H1 (cell line): ENCODE results near the gene PTPRG. TPM values are rescaled to one million over a fixed set of nuclear protein-coding genes. Genes with fewer than 3 reads are reported as not detected.

Experiments used
- CTCF ChIA-PET: fragments of 300-600 bp; sonication (Branson Sonifier 250); formaldehyde crosslinking; loops from one replicate; lab custom pipeline; 2021; ENCODE audit not compliant: partially characterized antibody; lab: Charles Lee
- POLR2A ChIA-PET: fragments of 300-600 bp; sonication (Branson Sonifier 250); formaldehyde crosslinking; loops from one replicate; lab custom pipeline; 2021; ENCODE audit warnings: inconsistent platforms; ENCODE audit not compliant: partially characterized antibody; lab: Charles Lee
- DNase-seq, 2 experiments: peaks; one replicate each; pipeline versions ENCODE4 v3.0.0 to v3.0.0-alpha.2; 2010 to 2022; ENCODE audit warnings: low spot score in 2 of 2, low read depth in 1 of 2, mixed read lengths in 1 of 2
- FAIRE-seq: peaks from 2 replicates; lab custom pipeline; 2011; peaks lifted over from hg19 to GRCh38; lab: Jason Lieb, UNC
- H2AFZ ChIP-seq: 2 replicates; pipeline ENCODE4 v1.8.1; 2012; ENCODE audit warnings: low read length, inconsistent platforms
- H2AK5ac ChIP-seq: 2 replicates; pipeline ENCODE4 v1.6.1; 2013; ENCODE audit warnings: low read depth, low read length
- H2BK120ac ChIP-seq: replicated peaks from 2 replicates; pipeline ENCODE3; 2013; ENCODE audit warnings: low read depth, low read length, inconsistent platforms
- H2BK12ac ChIP-seq: 2 replicates; pipeline ENCODE4 v1.6.1; 2013; ENCODE audit warnings: low read depth, low read length
- H2BK15ac ChIP-seq: 2 replicates; pipeline ENCODE4 v1.6.1; 2013; ENCODE audit warnings: low read length
- H2BK20ac ChIP-seq: 2 replicates; pipeline ENCODE4 v1.6.1; 2013; ENCODE audit warnings: low read length
- H2BK5ac ChIP-seq: 2 replicates; pipeline ENCODE4 v1.6.1; 2013; ENCODE audit warnings: low read depth, low read length
- H3K14ac ChIP-seq: 2 replicates; pipeline ENCODE4 v1.6.1; 2013; ENCODE audit warnings: inconsistent platforms; ENCODE audit not compliant: insufficient read length
- H3K18ac ChIP-seq: 2 replicates; pipeline ENCODE4 v1.6.1; 2013; ENCODE audit warnings: low read length; ENCODE audit errors: extremely low read depth
- H3K23ac ChIP-seq: 2 replicates; pipeline ENCODE4 v1.6.1; 2013; ENCODE audit warnings: inconsistent platforms; ENCODE audit not compliant: insufficient read length
- H3K23me2 ChIP-seq: 2 replicates; pipeline ENCODE4 v1.6.1; 2013; ENCODE audit warnings: low read depth, low read length
- H3K27ac ChIP-seq: 2 replicates; pipeline ENCODE4 v1.6.1; 2011; ENCODE audit warnings: low read depth, low read length, inconsistent platforms
- H3K27me3 ChIP-seq, 4 experiments: replicated peaks in 1 of 4; 1 replicate in 1 of 4; 2 replicates in 3 of 4; pipeline versions ENCODE4 v1.6.1 to v1.8.1; 2011 to 2013; ENCODE audit warnings: low read length in 3 of 4, mild to moderate bottlenecking in 3 of 4, inconsistent platforms in 2 of 4, mixed read lengths in 2 of 4, moderate library complexity in 1 of 4; ENCODE audit not compliant: control insufficient read depth in 3 of 4, insufficient read depth in 3 of 4; ENCODE audit errors: extremely low read depth in 1 of 4
- H3K36me3 ChIP-seq, 4 experiments: 2 replicates each; pipeline versions ENCODE4 v1.6.1 to v1.8.1; 2011 to 2013; ENCODE audit warnings: mild to moderate bottlenecking in 4 of 4, low read length in 3 of 4, moderate library complexity in 2 of 4, control low read depth in 1 of 4, inconsistent platforms in 1 of 4; ENCODE audit not compliant: insufficient read depth in 4 of 4, control insufficient read depth in 2 of 4
- H3K4ac ChIP-seq: replicated peaks from 2 replicates; pipeline ENCODE3; 2013; ENCODE audit warnings: low read length, low read depth, mixed read lengths, inconsistent platforms; ENCODE audit not compliant: insufficient read length
- H3K4me1 ChIP-seq, 4 experiments: replicated peaks in 1 of 4; 1 replicate in 1 of 4; 2 replicates in 3 of 4; pipeline versions ENCODE4 v1.6.1 to v1.8.1; 2011 to 2013; ENCODE audit warnings: low read length in 3 of 4, inconsistent platforms in 2 of 4, mixed read lengths in 1 of 4; ENCODE audit not compliant: insufficient read depth in 4 of 4, control insufficient read depth in 3 of 4
- H3K4me2 ChIP-seq, 2 experiments: 2 replicates each; pipeline versions ENCODE4 v1.6.1 to v1.8.1; 2011 to 2013; ENCODE audit warnings: low read depth in 2 of 2, low read length in 2 of 2, control low read depth in 1 of 2, inconsistent platforms in 1 of 2, mild to moderate bottlenecking in 1 of 2; ENCODE audit not compliant: insufficient read depth in 1 of 2
- H3K4me3 ChIP-seq, 4 experiments: fragments of 200-600, 300-600 bp in 1 of 4; sonication (generic), shearing (Covaris generic), sonication (Bioruptor Twin) in 1 of 4; 2 replicates each; pipeline versions ENCODE4 v1.5.1 to v1.8.1; 2011 to 2016; ENCODE audit warnings: low read length in 4 of 4, low read depth in 3 of 4, control low read depth in 2 of 4, inconsistent platforms in 2 of 4, mild to moderate bottlenecking in 2 of 4, mixed read lengths in 1 of 4, moderate library complexity in 1 of 4; ENCODE audit not compliant: insufficient read depth in 2 of 4; ENCODE audit errors: extremely low read depth in 1 of 4
- H3K56ac ChIP-seq: replicated peaks from 2 replicates; pipeline ENCODE3; 2013; ENCODE audit warnings: low read depth, mild to moderate bottlenecking, mixed read lengths, low read length, inconsistent platforms; ENCODE audit not compliant: insufficient read length
- H3K79me1 ChIP-seq: 2 replicates; pipeline ENCODE4 v1.6.1; 2013; ENCODE audit warnings: low read depth, low read length, control low read depth
- H3K79me2 ChIP-seq, 2 experiments: 2 replicates each; pipeline versions ENCODE4 v1.6.1 to v1.8.1; 2012 to 2013; ENCODE audit warnings: low read length in 2 of 2, mild to moderate bottlenecking in 2 of 2, inconsistent platforms in 1 of 2; ENCODE audit not compliant: insufficient read depth in 2 of 2, control insufficient read depth in 1 of 2
- H3K9ac ChIP-seq, 4 experiments: replicated peaks in 1 of 4; 1 replicate in 1 of 4; 2 replicates in 3 of 4; pipeline versions ENCODE4 v1.6.1 to v1.8.1; 2011 to 2013; ENCODE audit warnings: low read depth in 3 of 4, low read length in 3 of 4, control low read depth in 2 of 4, mild to moderate bottlenecking in 2 of 4, moderate library complexity in 2 of 4, inconsistent platforms in 1 of 4; ENCODE audit errors: extremely low read depth in 1 of 4
- H3K9me3 ChIP-seq, 2 experiments: 2 replicates each; pipeline versions ENCODE4 v1.6.1 to v1.8.1; 2012 to 2013; ENCODE audit warnings: mild to moderate bottlenecking in 2 of 2, moderate library complexity in 2 of 2, control low read depth in 1 of 2, inconsistent platforms in 1 of 2, low read depth in 1 of 2, low read length in 1 of 2, mixed read lengths in 1 of 2; ENCODE audit not compliant: insufficient read depth in 2 of 2
- H4K20me1 ChIP-seq, 2 experiments: replicated peaks in 1 of 2; 2 replicates each; pipeline versions ENCODE3 to v1.8.1; 2011 to 2013; ENCODE audit warnings: inconsistent platforms in 2 of 2, low read length in 2 of 2, mild to moderate bottlenecking in 1 of 2; ENCODE audit not compliant: insufficient read depth in 2 of 2, control insufficient read depth in 1 of 2
- H4K5ac ChIP-seq: 2 replicates; pipeline ENCODE4 v1.6.1; 2013; ENCODE audit warnings: low read length, low read depth, mixed read lengths, inconsistent platforms; ENCODE audit not compliant: insufficient read length
- H4K8ac ChIP-seq: 2 replicates; pipeline ENCODE4 v1.8.0; 2013; ENCODE audit warnings: mild to moderate bottlenecking, moderate library complexity, low read length, inconsistent platforms; ENCODE audit not compliant: insufficient read depth; ENCODE audit errors: extremely low read depth
- H4K91ac ChIP-seq: replicated peaks from 2 replicates; pipeline ENCODE3; 2013; ENCODE audit warnings: low read length, mixed read lengths, inconsistent platforms; ENCODE audit not compliant: insufficient read length
- ATF3 ChIP-seq: IDR thresholded peaks from 2 replicates; pipeline ENCODE4 v1.6.1; 2011; ENCODE audit warnings: low read depth, mild to moderate bottlenecking, low read length; ENCODE audit not compliant: insufficient read depth
- BCL11A ChIP-seq, 2 experiments: IDR thresholded peaks; one replicate each; pipeline ENCODE4 v1.6.1; 2011; ENCODE audit warnings: low read depth in 2 of 2, low read length in 2 of 2, mild to moderate bottlenecking in 2 of 2
- CBX5 ChIP-seq: fragments of 300-800, 300-1000 bp; sonication (generic); IDR thresholded peaks from 2 replicates; pipeline ENCODE4 v1.7.1; 2016; ENCODE audit warnings: antibody characterized with exemption, low read length, low read depth
- CREB1 ChIP-seq: IDR thresholded peaks from 2 replicates; pipeline ENCODE4 v1.6.1; 2012; ENCODE audit warnings: inconsistent platforms
- CTBP2 ChIP-seq: IDR thresholded peaks from 2 replicates; pipeline ENCODE4 v1.7.0; 2011; ENCODE audit warnings: borderline replicate concordance, mild to moderate bottlenecking, moderate library complexity, mixed read lengths, low read length; ENCODE audit not compliant: insufficient read depth, insufficient read length
- EP300 ChIP-seq, 2 experiments: IDR thresholded peaks; 1 replicate in 1 of 2; 2 replicates in 1 of 2; pipeline ENCODE4 v1.6.1; 2011 to 2012; ENCODE audit warnings: low read depth in 2 of 2, low read length in 2 of 2, mild to moderate bottlenecking in 2 of 2, borderline replicate concordance in 1 of 2, inconsistent platforms in 1 of 2, moderate library complexity in 1 of 2
- FOSL1 ChIP-seq: IDR thresholded peaks from 2 replicates; pipeline ENCODE4 v1.6.1; 2011; ENCODE audit warnings: mild to moderate bottlenecking, low read depth, low read length, moderate library complexity; ENCODE audit not compliant: insufficient read depth
- RBBP5 ChIP-seq: IDR thresholded peaks from 2 replicates; pipeline ENCODE4 v1.7.1; 2012; ENCODE audit warnings: low read depth, mild to moderate bottlenecking, inconsistent platforms, low read length, moderate library complexity, borderline replicate concordance
- RFX5 ChIP-seq: IDR thresholded peaks from 2 replicates; pipeline ENCODE4 v1.6.1; 2011; ENCODE audit warnings: low read depth, low read length, improper control_type of control experiment, borderline replicate concordance
- RXRA ChIP-seq: IDR thresholded peaks from 2 replicates; pipeline ENCODE4 v1.6.1; 2011; ENCODE audit warnings: low read depth, mild to moderate bottlenecking, low read length, moderate library complexity; ENCODE audit not compliant: insufficient read depth
- TAF1 ChIP-seq: IDR thresholded peaks from 2 replicates; pipeline ENCODE4 v1.6.1; 2011; ENCODE audit warnings: mild to moderate bottlenecking, low read depth, low read length
- WGBS, 2 experiments: shearing (Covaris generic) in 1 of 2; methylation state at CpG; one replicate each; pipeline versions ENCODE4 v1.1.6 to v1.1.7; 2013 to 2015; ENCODE audit warnings: low lambda C conversion rate in 2 of 2, mixed read lengths in 2 of 2, inconsistent platforms in 1 of 2, low coverage in 1 of 2, missing lambda C conversion rate in 1 of 2; ENCODE audit not compliant: insufficient replicate concordance in 2 of 2, insufficient coverage in 1 of 2, insufficient read length in 1 of 2; ENCODE audit errors: extremely low coverage in 1 of 2, missing lambda C conversion rate in 1 of 2; 5-methylcytosine and 5-hydroxymethylcytosine counted together
- polyA plus RNA-seq, 7 experiments: library from polyadenylated mRNA; depleted of rRNA in 3 of 7; stranded (reverse) in 5 of 7; unstranded in 2 of 7; fragments of >200 nt in 5 of 7; fragments of 200-250 nt in 2 of 7; gene quantifications; 1 replicate in 5 of 7; 2 replicates in 1 of 7; 4 replicates in 1 of 7; pipeline versions ENCODE4 v1.2.1 to v1.2.3, GENCODE V29; 2011 to 2013; ENCODE audit warnings: missing spikeins in 2 of 7, mixed read lengths in 2 of 7
- total RNA-seq: library from RNA; stranded (reverse); fragmentation: NEBNext Ultra II Directional; extraction: Animal tissue kit (Norgen Biotek cat#: 25700); gene quantifications from 2 replicates; pipeline ENCODE4 v1.2.1, GENCODE V29; 2021
- TF ChIP-seq, protein P1 (sequence below): IDR thresholded peaks from 2 replicates; pipeline ENCODE4 v1.6.1; 2012; ENCODE audit warnings: inconsistent platforms

PTPRG gene
- total and polyA plus RNA-seq, 2 of the 8 experiments (the other 6 are each of a cell fraction or from before 2014, with no cell fraction given), result 23.3 to 96.2 TPM

DNA sequence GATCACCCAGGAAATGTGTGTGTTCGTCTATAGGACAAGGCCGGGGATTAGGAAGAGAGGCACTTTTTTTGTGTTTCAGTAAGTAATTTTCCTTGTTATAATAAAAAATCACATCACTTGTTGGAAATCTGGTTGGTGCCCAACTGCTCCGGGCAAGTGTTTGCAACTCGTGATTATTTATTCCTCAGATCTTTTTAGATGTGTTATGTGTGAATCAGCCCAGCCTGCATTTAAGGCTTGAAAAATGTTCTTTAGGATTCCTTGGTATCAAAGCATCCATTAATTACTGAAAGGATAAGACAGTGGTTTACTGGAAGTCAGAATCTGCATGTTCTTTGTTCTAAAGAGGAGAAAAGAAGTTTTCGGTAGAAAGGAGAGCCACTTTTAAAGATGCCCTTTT is 466.4 kb downstream of the PTPRG start:
- Histone ChIP-seq H3K79me1 (no peaks in the 10 kb centered on the region; the same call in 1 of the 2 replicates), H3K79me2 (peaks cover 0 to 11% of the 10 kb centered on the region in 2 experiments; a peak in 1 of 4 replicates), H3K56ac (no peak overlapping the region), H4K91ac (no peak overlapping the region), H2AFZ (no peak overlapping the region), H2BK5ac (no peak overlapping the region), H4K8ac (no peak overlapping the region), H3K9me3 (no peaks in the 10 kb centered on the region), H3K4me3 (no peak overlapping the region), H2BK20ac (no peak overlapping the region), H4K5ac (no peak overlapping the region), H3K4me2 (no peak overlapping the region), H3K9ac (no peak overlapping the region), H3K23me2 (no peaks in the 10 kb centered on the region), H3K18ac (no peak overlapping the region), H3K4ac (no peak overlapping the region), H3K23ac (no peak overlapping the region), H2BK120ac (no peak overlapping the region), H3K27me3 (no peaks in the 10 kb centered on the region), H2BK12ac (no peak overlapping the region), H3K36me3 (no peaks in the 10 kb centered on the region), H2BK15ac (no peak overlapping the region), H3K27ac (no peak overlapping the region), H4K20me1 (peaks cover 0 to 2% of the 10 kb centered on the region in 2 experiments), H3K4me1 (peaks cover 0 to 6% (median 1%) of the 10 kb centered on the region in 4 experiments; a peak in 3 of 7 replicates), H3K14ac (no peak overlapping the region), H2AK5ac (no peak overlapping the region)
- DNase-seq (no peak), FAIRE-seq (no peak)
- CTCF ChIA-PET, result interaction anchor here (0.8 kb wide), 1 partner anchor 10 kb away, joined by 4 read pairs; no protein-coding TSS in a partner anchor
- POLR2A ChIA-PET, result no interaction called here
- WGBS, 2 experiments, result 97% methylated on average over 5 of the region's 5 CpGs; no CpG with 5 or more reads in 1 of the 2 experiments
- TF ChIP-seq CREB1 (no peak), RFX5 (no peak), TAF1 (no peak), BCL11A (IDR thresholded peaks at IDR 0.05; ENCODE audit: low read depth in 2 of 2, low read length in 2 of 2) (no peak), FOSL1 (no peak), CTBP2 (no peak), CBX5 (no peak), ATF3 (no peak), RBBP5 (no peak), RXRA (no peak), EP300 (IDR thresholded peaks at IDR 0.05; ENCODE audit: borderline replicate concordance in 1 of 2, low read depth in 2 of 2, low read length in 2 of 2) (no peak)
- TF ChIP-seq, protein P1, sequence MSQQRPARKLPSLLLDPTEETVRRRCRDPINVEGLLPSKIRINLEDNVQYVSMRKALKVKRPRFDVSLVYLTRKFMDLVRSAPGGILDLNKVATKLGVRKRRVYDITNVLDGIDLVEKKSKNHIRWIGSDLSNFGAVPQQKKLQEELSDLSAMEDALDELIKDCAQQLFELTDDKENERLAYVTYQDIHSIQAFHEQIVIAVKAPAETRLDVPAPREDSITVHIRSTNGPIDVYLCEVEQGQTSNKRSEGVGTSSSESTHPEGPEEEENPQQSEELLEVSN, result no peak
